B cell (primary cell): ENCODE measurements around the gene GLRA3. TPM values are rescaled to one million over a fixed set of nuclear protein-coding genes. Genes with fewer than 3 reads are reported as not detected.

Experiments used
- ATAC-seq: fragments of 200-7000 bp; cut with Tn5 transposase; one replicate; pipeline ENCODE4 v1.10.0; 2021; ENCODE audit warnings: low read depth, mild to moderate bottlenecking, moderate number of reproducible peaks, moderate library complexity
- CTCF ChIA-PET: fragments of 350-600 bp; sonication (Branson Sonifier 250); formaldehyde crosslinking; loops from one replicate; lab custom pipeline; 2021; ENCODE audit warnings: antibody characterized with exemption, inconsistent platforms; lab: Charles Lee
- POLR2A ChIA-PET: fragments of 350-600 bp; sonication (Branson Sonifier 250); formaldehyde crosslinking; loops from one replicate; lab custom pipeline; 2021; ENCODE audit warnings: antibody characterized with exemption; lab: Charles Lee
- DNase-seq: peaks from one replicate; pipeline ENCODE4 v3.0.0; 2013
- H2AFZ ChIP-seq: 2 replicates; pipeline ENCODE4 v1.6.1; 2012; ENCODE audit warnings: mild to moderate bottlenecking, low read depth, low read length; ENCODE audit not compliant: insufficient read depth, poor library complexity, severe bottlenecking
- H3K27ac ChIP-seq, 2 donors: 1 replicate in 1 of 2; 2 replicates in 1 of 2; pipeline ENCODE4 v1.5.1; 2012 to 2013; ENCODE audit warnings: low read length in 2 of 2, mild to moderate bottlenecking in 2 of 2, moderate library complexity in 1 of 2
- H3K27me3 ChIP-seq, 4 experiments: fragments of 200-600 bp in 1 of 4; sonication (generic) in 1 of 4; replicated peaks in 1 of 4; 1 replicate in 2 of 4; 2 replicates in 2 of 4; pipeline versions ENCODE4 v1.6.1 to v1.7.0; 2013 to 2016; ENCODE audit warnings: low read length in 3 of 4, mild to moderate bottlenecking in 2 of 4, mixed read lengths in 1 of 4, moderate library complexity in 1 of 4; ENCODE audit not compliant: insufficient read depth in 4 of 4, control insufficient read depth in 3 of 4; ENCODE audit errors: control extremely low read depth in 1 of 4
- H3K36me3 ChIP-seq, 2 experiments: replicated peaks in 1 of 2; 1 replicate in 1 of 2; 2 replicates in 1 of 2; pipeline versions ENCODE4 v1.6.1 to v1.7.1; 2013; ENCODE audit warnings: low read length in 1 of 2; ENCODE audit not compliant: insufficient read depth in 2 of 2, control insufficient read depth in 1 of 2; ENCODE audit errors: control extremely low read depth in 1 of 2, extremely low read depth in 1 of 2
- H3K4me1 ChIP-seq, 2 donors: fragments of 200-600 bp in 1 of 2; sonication (generic) in 1 of 2; 1 replicate in 1 of 2; 2 replicates in 1 of 2; pipeline versions ENCODE4 v1.5.1 to v1.6.1; 2013 to 2017; ENCODE audit warnings: low read length in 2 of 2; ENCODE audit not compliant: control insufficient read depth in 2 of 2, insufficient read depth in 2 of 2
- H3K4me2 ChIP-seq: replicated peaks from 2 replicates; pipeline ENCODE3; 2012; ENCODE audit warnings: mild to moderate bottlenecking, low read depth, low read length; ENCODE audit not compliant: poor library complexity, severe bottlenecking
- H3K4me3 ChIP-seq, 5 experiments: fragments of 200-600 bp in 1 of 5; sonication (generic) in 1 of 5; 1 replicate in 3 of 5; 2 replicates in 2 of 5; pipeline versions ENCODE4 v1.5.1 to v1.7.0; 2011 to 2016; ENCODE audit warnings: low read length in 4 of 5, mild to moderate bottlenecking in 4 of 5, low read depth in 2 of 5, control low read depth in 1 of 5, moderate library complexity in 1 of 5; ENCODE audit not compliant: insufficient read depth in 1 of 5; ENCODE audit errors: control extremely low read depth in 1 of 5, extremely low read depth in 1 of 5
- H3K79me2 ChIP-seq: fragments of 200-600 bp; sonication (generic); one replicate; pipeline ENCODE4 v1.6.0; 2016; ENCODE audit warnings: low read length; ENCODE audit not compliant: control insufficient read depth, insufficient read depth
- H3K9ac ChIP-seq: fragments of 200-600 bp; sonication (generic); 2 replicates; pipeline ENCODE4 v1.6.1; 2017; ENCODE audit warnings: mild to moderate bottlenecking, low read length, moderate library complexity
- H3K9me3 ChIP-seq, 3 donors: one replicate each; pipeline versions ENCODE4 v1.6.1 to v1.7.1; 2013; ENCODE audit warnings: low read length in 2 of 3; ENCODE audit not compliant: control insufficient read depth in 2 of 3, insufficient read depth in 1 of 3; ENCODE audit errors: control extremely low read depth in 1 of 3
- H4K20me1 ChIP-seq: 2 replicates; pipeline ENCODE4 v1.6.0; 2012; ENCODE audit warnings: mild to moderate bottlenecking, low read length; ENCODE audit not compliant: insufficient read depth, control insufficient read depth, poor library complexity, severe bottlenecking
- H3K27ac Mint-ChIP-seq: one replicate; pipeline ENCODE4 v1.8.0; 2021; ENCODE audit warnings: mixed read lengths
- H3K27me3 Mint-ChIP-seq: one replicate; pipeline ENCODE4 v1.8.0; 2021; ENCODE audit warnings: mixed read lengths
- H3K4me1 Mint-ChIP-seq: one replicate; pipeline ENCODE4 v1.8.0; 2021; ENCODE audit warnings: mixed read lengths
- H3K4me3 Mint-ChIP-seq: one replicate; pipeline ENCODE4 v1.8.0; 2021; ENCODE audit warnings: mixed read lengths
- H3K9me3 Mint-ChIP-seq: one replicate; pipeline ENCODE4 v1.8.0; 2022; ENCODE audit warnings: mixed read lengths; ENCODE audit not compliant: insufficient read depth
- CTCF ChIP-seq: fragments of 200-600 bp; IDR thresholded peaks from one replicate; pipeline ENCODE4 v1.8.0; 2022; ENCODE audit warnings: antibody characterized with exemption, mild to moderate bottlenecking
- EZH2 ChIP-seq: IDR thresholded peaks from 2 replicates; pipeline ENCODE4 v1.6.1; 2012; ENCODE audit warnings: borderline replicate concordance, low read depth, mild to moderate bottlenecking, moderate library complexity, low read length; ENCODE audit not compliant: insufficient read depth, poor library complexity, severe bottlenecking
- WGBS: methylation state at CpG from one replicate; pipeline ENCODE4 v1.1.5; 2013; ENCODE audit warnings: missing lambda C conversion rate; ENCODE audit not compliant: insufficient coverage; 5-methylcytosine and 5-hydroxymethylcytosine counted together
- intact Hi-C: fragments of 100-400 bp; cut with micrococcal nuclease; formaldehyde crosslinking; loops from one replicate; pipeline ENCODE4 v1.10.0; 2022
- polyA plus RNA-seq: library from polyadenylated mRNA; depleted of rRNA; stranded (reverse); fragments of >200 nt; gene quantifications from 2 replicates; pipeline ENCODE4 v1.2.3, GENCODE V29; 2012
- total RNA-seq, 2 donors: library from RNA; stranded (reverse); fragments of 120-200 nt in 1 of 2; gene quantifications; 1 replicate in 1 of 2; 2 replicates in 1 of 2; pipeline versions ENCODE4 v1.2.3 to v1.2.4, GENCODE V29; 2013 to 2022

GLRA3 gene
- total and polyA plus RNA-seq, 2 donors (not counting 1 experiment from before 2014, with no cell fraction given) = 0.12 to 0.30 TPM

- POLR2A ChIA-PET = no interaction called here
- CTCF ChIA-PET = no interaction called here
- Histone ChIP-seq H3K27me3 (no peaks in the 10 kb centered on the region), H3K9me3 (no peaks in the 10 kb centered on the region), H3K9ac (no peak overlapping the region), H3K4me1 (no peaks in the 10 kb centered on the region), H3K79me2 (no peaks in the 10 kb centered on the region), H3K36me3 (no peaks in the 10 kb centered on the region), H3K4me3 (no peak overlapping the region), H3K27ac (no peak overlapping the region), H4K20me1 (no peaks in the 10 kb centered on the region), H3K4me2 (no peak overlapping the region), H2AFZ (no peak overlapping the region)
- H3K4me3 Mint-ChIP-seq = no peak overlapping the region
- intact Hi-C loops = no loop called here
- 72% methylated on average over 3 of the region's 4 CpGs for WGBS
- no peak for ATAC-seq
- no peak overlapping the region for H3K27ac Mint-ChIP-seq
- TF ChIP-seq EZH2 = no peak
- TF ChIP-seq CTCF = no peak
- no peaks in the 10 kb centered on the region for H3K27me3 Mint-ChIP-seq
- no peak for DNase-seq
- no peaks in the 10 kb centered on the region for H3K9me3 Mint-ChIP-seq
- no peaks in the 10 kb centered on the region for H3K4me1 Mint-ChIP-seq
These were observed 121.9 kb downstream of the GLRA3 start for GRCh38 chr4:174707051-174707676.

DNA sequence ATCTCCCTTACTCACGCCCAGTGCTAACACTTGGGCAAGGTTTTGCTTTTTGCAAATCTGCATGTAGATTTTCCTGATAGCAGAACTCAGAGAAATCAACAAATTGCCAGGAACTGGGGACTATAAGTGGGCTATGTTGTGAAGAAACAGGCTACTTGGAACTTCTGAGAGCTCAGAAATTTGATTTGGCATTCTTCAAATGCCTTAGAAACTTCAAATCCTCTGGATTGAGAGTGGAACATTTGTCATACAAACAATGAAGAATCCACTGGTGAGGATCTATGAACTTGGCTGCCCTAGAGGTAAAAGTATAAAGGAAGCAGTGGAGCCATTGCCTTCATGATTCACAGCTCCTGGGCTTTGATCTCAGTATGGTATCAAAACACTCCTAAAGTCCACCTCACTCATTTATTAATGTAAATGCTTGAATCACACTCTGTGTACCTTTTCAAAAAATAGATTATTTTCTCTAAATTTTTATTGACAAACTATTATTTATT lies 126.0 kb downstream of the GLRA3 start:
- H3K4me2 ChIP-seq = no peak overlapping the region
- no peaks in the 10 kb centered on the region for H3K4me1 ChIP-seq
- no peak overlapping the region for H2AFZ ChIP-seq
- CTCF ChIA-PET = no interaction called here
- Mint-ChIP-seq H3K9me3 (no peaks in the 10 kb centered on the region), H3K27ac (no peak overlapping the region), H3K4me1 (no peaks in the 10 kb centered on the region), H3K4me3 (no peak overlapping the region), H3K27me3 (no peaks in the 10 kb centered on the region)
- ATAC-seq = no peak
- POLR2A ChIA-PET = no interaction called here
- H3K9me3 ChIP-seq = no peaks in the 10 kb centered on the region
- no peak overlapping the region for H3K27ac ChIP-seq
- H3K9ac ChIP-seq = no peak overlapping the region
- no peak for TF ChIP-seq EZH2
- no peak for TF ChIP-seq CTCF
- no peak overlapping the region for H3K4me3 ChIP-seq
- H4K20me1 ChIP-seq = no peaks in the 10 kb centered on the region
- H3K27me3 ChIP-seq = no peaks in the 10 kb centered on the region
- no peak for DNase-seq
- WGBS = no CpG with 5 or more reads among the region's 1 CpG
- H3K36me3 ChIP-seq = no peaks in the 10 kb centered on the region
- intact Hi-C loops = no loop called here
- no peaks in the 10 kb centered on the region for H3K79me2 ChIP-seq
